GDM1 (cell line): ENCODE measurements around the gene UCP3.
A peak's percentile ranks its signal among the peaks of the same experiment; 100 is the strongest.
"Not testable (repeated sequence)": the region's sequence is repeated elsewhere in the genome, so short reads cannot be mapped to it uniquely, and the experiment has no call there.

Experiments
- DNase-seq: peaks from one replicate; lab custom pipeline; 2025; lab: John Stamatoyannopoulos, UW

The UCP3 gene

GRCh38 chr11:74000307-74001133, 8.4 kb downstream of the UCP3 start:
- DNase-seq, result no peak

- no peak for DNase-seq
These were observed 9.1 kb downstream of the UCP3 start for GRCh38 chr11:73999581-74000306.

GRCh38 chr11:73998846-73999575, 9.9 kb downstream of the UCP3 start:
- DNase-seq, result no peak

GRCh38 chr11:73997120-73997770, 11.6 kb downstream of the UCP3 start:
- DNase-seq, result no peak

- no peak for DNase-seq
These were observed 12.6 kb downstream of the UCP3 start for GRCh38 chr11:73996161-73996747.

GRCh38 chr11:73995731-73996130, 13.2 kb downstream of the UCP3 start:
- DNase-seq, result no peak

- DNase-seq, result no peak
These were observed 13.6 kb downstream of the UCP3 start for GRCh38 chr11:73995247-73995646.

- DNase-seq, result no peak
These were observed 17.3 kb downstream of the UCP3 start for GRCh38 chr11:73991471-73992006.

- no peak for DNase-seq
These were observed 18.2 kb downstream of the UCP3 start for GRCh38 chr11:73990730-73991129.

- DNase-seq, result no peak
These were observed 19.7 kb downstream of the UCP3 start for GRCh38 chr11:73989156-73989555.

GRCh38 chr11:73988227-73988626, 20.7 kb downstream of the UCP3 start:
- no peak for DNase-seq

- not testable (repeated sequence) for DNase-seq
These were observed 23.2 kb downstream of the UCP3 start for GRCh38 chr11:73985661-73986060.

- no peak for DNase-seq
These were observed 24.9 kb downstream of the UCP3 start for GRCh38 chr11:73983741-73984538.

GRCh38 chr11:73982990-73983740, 25.7 kb downstream of the UCP3 start:
- DNase-seq, result peak; percentile 98

- DNase-seq, result peak; percentile 85
These were observed 26.3 kb downstream of the UCP3 start, which contains the start of gene UCP2 for GRCh38 chr11:73982595-73982989. UCP2 (minus strand) TSS chr11:73982843; CDS start chr11:73978378, 4,465 bp downstream.

- DNase-seq, result no peak
These were observed 27.7 kb downstream of the UCP3 start for GRCh38 chr11:73981051-73981805.

GRCh38 chr11:73980001-73980961, 28.6 kb downstream of the UCP3 start:
- DNase-seq, result peak; percentile 25

- DNase-seq, result no peak
These were observed 30.3 kb downstream of the UCP3 start for GRCh38 chr11:73978576-73979086.
